Loucy (cell line): Measurements from ENCODE around the gene DDX6.

ENCODE experiments used
- H2AFZ ChIP-seq: fragments of 200-600 bp; sonication (generic); 2 replicates; pipeline ENCODE4 v1.6.0; 2016; ENCODE audit warnings: antibody characterized with exemption, mild to moderate bottlenecking, low read length, moderate library complexity
- H3F3A ChIP-seq: fragments of 200-600 bp; 2 replicates; pipeline ENCODE4 v1.6.0; 2016; ENCODE audit warnings: antibody characterized with exemption, low read depth, mild to moderate bottlenecking
- H3K27me3 ChIP-seq: fragments of 200-600 bp; sonication (generic); 2 replicates; pipeline ENCODE4 v1.6.1; 2014; ENCODE audit warnings: low read length, mild to moderate bottlenecking; ENCODE audit not compliant: insufficient read depth, poor library complexity, severe bottlenecking
- H3K36me3 ChIP-seq: fragments of 200-600 bp; sonication (generic); 2 replicates; pipeline ENCODE4 v1.6.1; 2016; ENCODE audit warnings: low read length; ENCODE audit not compliant: insufficient read depth
- H3K4me1 ChIP-seq: fragments of 200-600 bp; sonication (generic); 2 replicates; pipeline ENCODE4 v1.5.1; 2014; ENCODE audit warnings: low read length, mild to moderate bottlenecking; ENCODE audit not compliant: insufficient read depth, poor library complexity, severe bottlenecking
- H3K4me2 ChIP-seq: fragments of 200-600 bp; sonication (generic); 2 replicates; pipeline ENCODE4 v1.6.0; 2014; ENCODE audit warnings: antibody characterized with exemption, low read length, low read depth, mild to moderate bottlenecking; ENCODE audit not compliant: poor library complexity, severe bottlenecking
- H3K4me3 ChIP-seq: fragments of 200-600 bp; sonication (generic); 2 replicates; pipeline ENCODE4 v1.5.1; 2014; ENCODE audit warnings: low read length, mild to moderate bottlenecking, mixed read lengths; ENCODE audit not compliant: poor library complexity, severe bottlenecking
- H3K79me2 ChIP-seq: fragments of 200-600 bp; sonication (generic); 2 replicates; pipeline ENCODE4 v1.6.1; 2014; ENCODE audit warnings: low read length; ENCODE audit not compliant: insufficient read depth
- H3K9ac ChIP-seq: fragments of 200-600 bp; sonication (generic); 2 replicates; pipeline ENCODE4 v1.6.0; 2014; ENCODE audit warnings: mild to moderate bottlenecking, low read depth, low read length, moderate library complexity; ENCODE audit not compliant: poor library complexity, severe bottlenecking
- H3K9me2 ChIP-seq: fragments of 200-600 bp; sonication (generic); replicated peaks from 2 replicates; pipeline ENCODE4 v1.6.1; 2016; ENCODE audit warnings: low read depth, low read length, mixed read lengths
- H3K9me3 ChIP-seq: fragments of 200-600 bp; sonication (generic); 2 replicates; pipeline ENCODE4 v1.6.1; 2014; ENCODE audit warnings: mild to moderate bottlenecking, antibody characterized with exemption, low read length, low read depth; ENCODE audit not compliant: insufficient read depth
- H4K20me1 ChIP-seq: fragments of 200-600 bp; sonication (generic); 2 replicates; pipeline ENCODE4 v1.6.0; 2014; ENCODE audit warnings: antibody characterized with exemption, low read length, mild to moderate bottlenecking; ENCODE audit not compliant: insufficient read depth, poor library complexity, severe bottlenecking
- EZH2phosphoT487 ChIP-seq: fragments of 200-600 bp; IDR thresholded peaks from 2 replicates; pipeline ENCODE4 v1.6.1; 2018; ENCODE audit warnings: antibody characterized with exemption, mild to moderate bottlenecking, moderate library complexity, borderline replicate concordance
- TF ChIP-seq, protein P1 (sequence below): fragments of 200-600 bp; sonication (generic); conservative IDR thresholded peaks from 2 replicates; pipeline ENCODE4 v1.5.1; 2014; ENCODE audit warnings: mild to moderate bottlenecking, antibody characterized with exemption, low read length

Gene DDX6

DNA sequence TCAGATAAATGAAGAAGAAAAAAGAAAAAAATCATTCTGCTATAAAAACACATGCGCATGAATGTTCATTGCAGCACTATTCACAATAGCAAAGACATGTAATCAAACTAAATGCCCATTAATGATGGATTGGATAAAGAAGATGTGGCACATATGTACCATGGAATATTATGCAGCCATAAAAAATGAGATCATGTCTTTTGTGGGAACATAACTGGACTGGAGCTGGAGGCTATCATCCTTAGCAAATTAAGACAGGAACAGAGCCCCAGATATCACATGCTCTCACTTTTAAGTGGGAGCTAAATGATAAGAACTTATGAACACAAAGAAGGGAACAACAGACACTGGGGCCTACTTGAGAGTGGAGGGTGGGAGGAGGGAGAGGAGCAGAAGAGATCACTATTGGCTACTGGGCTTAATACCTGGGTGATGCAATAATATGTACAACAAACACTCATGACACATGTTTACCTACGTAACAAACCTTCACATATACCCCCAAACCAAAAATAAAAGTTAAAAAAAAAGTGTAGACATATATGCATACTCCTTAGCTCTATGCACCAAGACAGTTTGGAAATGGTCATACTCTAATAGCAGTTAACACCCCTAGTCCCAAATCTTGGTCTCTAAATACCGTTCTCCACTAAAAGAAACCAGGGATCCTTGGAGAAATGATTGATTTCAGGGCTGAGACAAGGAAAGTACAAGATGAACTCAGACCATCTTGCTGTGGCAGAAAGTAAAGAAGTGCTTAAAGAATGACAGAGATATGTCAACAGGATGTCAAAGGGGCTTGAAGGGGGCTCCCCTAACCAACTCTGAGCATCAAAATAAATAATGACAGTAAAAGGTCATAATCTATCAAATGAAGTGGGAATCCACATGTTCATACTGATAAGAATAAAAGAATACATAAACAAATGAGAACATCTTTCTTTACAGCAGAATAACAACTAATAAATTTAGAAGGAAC is 17.1 kb upstream of the DDX6 start:
- H2AFZ ChIP-seq, result no peak overlapping the region
- no peaks in the 10 kb centered on the region for H3K4me1 ChIP-seq
- TF ChIP-seq, protein P1, sequence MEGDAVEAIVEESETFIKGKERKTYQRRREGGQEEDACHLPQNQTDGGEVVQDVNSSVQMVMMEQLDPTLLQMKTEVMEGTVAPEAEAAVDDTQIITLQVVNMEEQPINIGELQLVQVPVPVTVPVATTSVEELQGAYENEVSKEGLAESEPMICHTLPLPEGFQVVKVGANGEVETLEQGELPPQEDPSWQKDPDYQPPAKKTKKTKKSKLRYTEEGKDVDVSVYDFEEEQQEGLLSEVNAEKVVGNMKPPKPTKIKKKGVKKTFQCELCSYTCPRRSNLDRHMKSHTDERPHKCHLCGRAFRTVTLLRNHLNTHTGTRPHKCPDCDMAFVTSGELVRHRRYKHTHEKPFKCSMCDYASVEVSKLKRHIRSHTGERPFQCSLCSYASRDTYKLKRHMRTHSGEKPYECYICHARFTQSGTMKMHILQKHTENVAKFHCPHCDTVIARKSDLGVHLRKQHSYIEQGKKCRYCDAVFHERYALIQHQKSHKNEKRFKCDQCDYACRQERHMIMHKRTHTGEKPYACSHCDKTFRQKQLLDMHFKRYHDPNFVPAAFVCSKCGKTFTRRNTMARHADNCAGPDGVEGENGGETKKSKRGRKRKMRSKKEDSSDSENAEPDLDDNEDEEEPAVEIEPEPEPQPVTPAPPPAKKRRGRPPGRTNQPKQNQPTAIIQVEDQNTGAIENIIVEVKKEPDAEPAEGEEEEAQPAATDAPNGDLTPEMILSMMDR, result no peak
- H3K4me3 ChIP-seq, result no peak overlapping the region
- H3K9ac ChIP-seq, result no peak overlapping the region
- no peaks in the 10 kb centered on the region for H3K79me2 ChIP-seq
- H4K20me1 ChIP-seq, result no peaks in the 10 kb centered on the region
- H3K9me2 ChIP-seq, result no peaks in the 10 kb centered on the region
- H3K27me3 ChIP-seq, result no peaks in the 10 kb centered on the region
- H3F3A ChIP-seq, result no peaks in the 10 kb centered on the region
- H3K9me3 ChIP-seq, result no peaks in the 10 kb centered on the region
- no peaks in the 10 kb centered on the region for H3K36me3 ChIP-seq
- H3K4me2 ChIP-seq, result no peak overlapping the region

DNA sequence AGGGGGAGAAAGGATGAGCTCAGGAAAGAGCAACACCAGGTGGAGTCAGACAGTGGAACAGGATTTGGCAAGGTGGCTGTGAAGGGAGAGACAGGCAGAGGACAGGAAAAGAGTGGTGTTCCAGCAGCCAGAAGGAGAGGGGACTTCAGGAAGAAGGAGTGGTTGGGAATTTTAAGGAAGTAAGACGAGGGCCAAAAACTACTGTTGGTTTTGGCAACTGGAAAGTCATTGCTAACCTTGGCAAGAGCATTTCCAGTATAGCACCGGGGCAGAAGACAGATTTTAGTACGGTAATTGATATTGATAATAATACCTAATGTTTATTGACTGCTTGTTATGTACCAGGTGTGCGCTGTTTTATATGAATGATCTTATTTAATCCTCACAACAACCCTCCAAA is 15.4 kb upstream of the DDX6 start:
- no peak overlapping the region for H3K9ac ChIP-seq
- H3K9me2 ChIP-seq, result no peaks in the 10 kb centered on the region
- no peaks in the 10 kb centered on the region for H3K9me3 ChIP-seq
- no peaks in the 10 kb centered on the region for H3K27me3 ChIP-seq
- no peaks in the 10 kb centered on the region for H3K4me1 ChIP-seq
- H3K4me2 ChIP-seq, result no peak overlapping the region
- no peak overlapping the region for H3K4me3 ChIP-seq
- no peaks in the 10 kb centered on the region for H4K20me1 ChIP-seq
- H2AFZ ChIP-seq, result no peak overlapping the region
- no peaks in the 10 kb centered on the region for H3F3A ChIP-seq
- TF ChIP-seq, protein P1, result no peak
- TF ChIP-seq EZH2phosphoT487, result no peak
- H3K79me2 ChIP-seq, result no peaks in the 10 kb centered on the region
- no peaks in the 10 kb centered on the region for H3K36me3 ChIP-seq

DNA sequence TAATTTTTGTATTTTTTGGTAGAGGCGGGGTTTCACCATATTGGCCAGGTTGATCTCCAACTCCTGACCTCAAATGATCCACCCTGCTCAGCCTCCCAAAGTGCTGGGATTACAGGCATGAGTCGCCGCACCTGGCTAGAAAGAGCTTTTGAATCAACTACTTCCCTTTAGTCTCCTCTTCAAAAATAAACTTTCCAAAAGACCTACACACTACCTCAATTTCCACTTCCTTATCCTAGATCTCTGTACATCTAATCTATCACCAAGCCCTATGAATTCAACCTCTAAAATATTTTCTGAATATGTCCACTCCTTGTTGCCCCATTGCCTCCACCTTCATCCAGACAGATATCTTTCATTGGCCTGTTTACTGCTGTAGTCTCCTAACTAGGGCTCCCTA is 13.1 kb upstream of the DDX6 start:
- H3K4me1 ChIP-seq, result no peaks in the 10 kb centered on the region
- no peak overlapping the region for H3K9ac ChIP-seq
- no peak overlapping the region for H3K4me3 ChIP-seq
- H3K9me2 ChIP-seq, result no peaks in the 10 kb centered on the region
- H4K20me1 ChIP-seq, result no peaks in the 10 kb centered on the region
- no peaks in the 10 kb centered on the region for H3K79me2 ChIP-seq
- H3F3A ChIP-seq, result no peaks in the 10 kb centered on the region
- no peak overlapping the region for H2AFZ ChIP-seq
- no peak overlapping the region for H3K4me2 ChIP-seq
- no peaks in the 10 kb centered on the region for H3K27me3 ChIP-seq
- no peaks in the 10 kb centered on the region for H3K36me3 ChIP-seq
- TF ChIP-seq EZH2phosphoT487, result no peak
- TF ChIP-seq, protein P1, result no peak
- no peaks in the 10 kb centered on the region for H3K9me3 ChIP-seq
